ENCODE measurements around the gene ZGPAT. TPM values are rescaled to one million over a fixed set of nuclear protein-coding genes. Genes with fewer than 3 reads are reported as not detected.

Gene ZGPAT
- polyA plus RNA-seq, 1 donor: 17.8 TPM

- no peak for DNase-seq
Observed at GRCh38 chr20:63733579-63734081, 25.8 kb downstream of the ZGPAT start.

- no peak for DNase-seq
Observed at GRCh38 chr20:63734111-63734945, 26.5 kb downstream of the ZGPAT start.

- DNase-seq: no peak
Observed at GRCh38 chr20:63734946-63735858, 27.4 kb downstream of the ZGPAT start.

- no peak for DNase-seq
Observed at GRCh38 chr20:63735859-63736718, 28.2 kb downstream of the ZGPAT start, which contains the start of gene LIME1. Gene LIME1 (plus strand): TSS chr20:63736664. CDS start chr20:63737550, 886 bp downstream.

DNA sequence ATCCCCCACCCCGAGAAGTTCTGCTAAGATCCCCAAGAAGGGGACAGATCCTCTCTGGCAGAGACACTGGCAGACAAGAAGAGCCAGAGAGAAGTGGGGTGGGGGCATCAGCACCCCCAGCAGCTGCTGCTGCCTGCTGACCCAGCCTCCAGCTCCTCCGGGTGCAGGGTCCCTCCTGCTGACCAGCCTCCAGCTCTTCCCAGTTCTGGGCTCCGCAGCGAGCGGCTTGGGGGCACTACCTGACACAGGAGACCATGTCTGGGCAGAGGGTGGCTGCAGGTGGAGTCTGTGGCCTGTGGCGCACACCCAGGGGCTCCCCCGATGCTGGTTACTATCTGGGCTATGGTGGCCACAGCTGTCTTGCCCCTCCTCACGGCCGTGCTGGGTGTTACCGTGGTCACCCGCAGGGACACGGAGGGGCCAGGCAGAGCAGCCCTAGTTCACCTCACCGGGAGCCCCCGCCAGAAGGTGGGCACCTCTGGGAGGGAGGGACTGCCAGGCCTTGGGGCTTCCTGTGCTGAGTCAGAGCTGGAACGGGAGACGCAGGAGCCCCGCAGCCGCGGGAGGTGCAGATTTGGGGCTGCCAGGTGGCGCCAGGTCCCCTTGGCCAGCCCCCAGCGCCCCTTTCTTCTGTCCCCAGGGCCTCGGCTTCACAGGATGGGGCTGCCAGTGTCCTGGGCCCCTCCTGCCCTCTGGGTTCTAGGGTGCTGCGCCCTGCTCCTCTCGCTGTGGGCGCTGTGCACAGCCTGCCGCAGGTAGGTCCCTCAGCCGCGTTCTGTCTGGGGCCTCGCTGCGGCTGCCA lies 29.3 kb downstream of the ZGPAT start:
- DNase-seq: no peak

- no peak for DNase-seq
Observed at GRCh38 chr20:63737695-63737944, 29.8 kb downstream of the ZGPAT start.

GRCh38 chr20:63737945-63738686 lies 30.3 kb downstream of the ZGPAT start:
- no peak for DNase-seq

DNA sequence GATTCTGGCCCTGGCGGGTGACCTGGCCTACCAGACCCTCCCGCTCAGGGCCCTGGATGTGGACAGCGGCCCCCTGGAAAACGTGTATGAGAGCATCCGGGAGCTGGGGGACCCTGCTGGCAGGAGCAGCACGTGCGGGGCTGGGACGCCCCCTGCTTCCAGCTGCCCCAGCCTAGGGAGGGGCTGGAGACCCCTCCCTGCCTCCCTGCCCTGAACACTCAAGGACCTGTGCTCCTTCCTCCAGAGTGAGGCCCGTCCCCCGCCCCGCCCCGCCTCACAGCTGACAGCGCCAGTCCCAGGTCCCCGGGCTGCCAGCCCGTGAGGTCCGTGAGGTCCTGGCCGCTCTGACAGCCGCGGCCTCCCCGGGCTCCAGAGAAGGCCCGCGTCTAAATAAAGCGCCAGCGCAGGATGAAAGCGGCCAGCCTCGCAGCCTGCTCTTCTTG lies 30.9 kb downstream of the ZGPAT start:
- peak; percentile 38 for DNase-seq

GRCh38 chr20:63739130-63740069 lies 31.6 kb downstream of the ZGPAT start, which contains the start of gene SLC2A4RG:
Gene SLC2A4RG (plus strand): TSS chr20:63739776. CDS start chr20:63739913, 137 bp downstream.
- DNase-seq: peak; percentile 76

GRCh38 chr20:63740070-63740626 lies 32.3 kb downstream of the ZGPAT start:
- peak; percentile 36 for DNase-seq

DNA sequence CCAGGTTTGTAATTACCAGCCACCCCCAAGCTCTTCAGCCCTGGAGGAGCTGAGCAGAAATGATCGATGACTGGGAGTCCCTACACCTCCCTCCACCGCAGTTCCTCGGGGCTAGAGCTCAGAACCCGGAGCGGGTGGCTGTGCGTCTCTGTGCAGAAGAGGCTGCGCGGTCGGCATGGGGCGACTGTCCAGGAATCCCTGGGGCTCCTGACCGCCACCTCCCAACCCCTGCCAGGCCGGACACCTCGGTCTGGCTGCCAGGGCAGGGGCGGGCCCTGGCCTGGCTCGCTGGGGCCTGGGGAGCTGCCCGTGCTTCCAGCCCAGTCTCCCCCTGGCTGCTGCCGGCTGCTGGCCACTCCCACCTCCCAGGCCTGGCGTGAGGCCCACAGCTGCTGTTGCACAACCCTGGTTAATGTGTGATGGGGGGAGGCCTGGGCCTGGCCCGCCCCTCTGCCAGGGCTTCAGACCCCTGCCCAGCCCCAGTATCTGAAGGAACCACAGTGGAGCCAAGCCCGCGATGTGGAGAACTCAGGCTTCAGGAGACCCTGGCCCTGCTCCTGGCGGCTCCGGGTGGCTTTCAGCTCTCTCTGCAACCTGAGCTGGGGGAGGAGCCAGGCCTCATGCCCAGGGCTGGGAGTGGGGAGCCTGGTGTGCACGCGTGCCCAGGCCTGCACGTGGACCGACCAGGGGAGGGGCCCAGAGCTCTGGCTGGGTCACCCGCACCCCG lies 33.0 kb downstream of the ZGPAT start:
- DNase-seq: peak; percentile 83

DNA sequence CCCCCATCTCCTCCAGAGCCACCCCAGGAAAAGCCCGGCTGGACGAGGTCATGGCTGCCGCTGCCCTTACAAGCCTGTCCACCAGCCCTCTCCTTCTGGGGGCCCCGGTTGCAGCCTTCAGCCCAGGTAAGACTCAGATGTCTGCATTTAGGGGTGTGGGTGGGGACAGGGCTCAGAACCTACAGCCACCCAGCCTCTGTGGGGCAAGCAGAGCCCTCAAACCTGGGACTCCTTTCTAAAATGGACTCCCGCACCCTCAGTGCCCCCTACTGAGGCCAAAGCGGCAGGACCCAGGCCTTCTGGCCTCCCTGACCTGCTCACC lies 33.5 kb downstream of the ZGPAT start:
- no peak for DNase-seq

DNA sequence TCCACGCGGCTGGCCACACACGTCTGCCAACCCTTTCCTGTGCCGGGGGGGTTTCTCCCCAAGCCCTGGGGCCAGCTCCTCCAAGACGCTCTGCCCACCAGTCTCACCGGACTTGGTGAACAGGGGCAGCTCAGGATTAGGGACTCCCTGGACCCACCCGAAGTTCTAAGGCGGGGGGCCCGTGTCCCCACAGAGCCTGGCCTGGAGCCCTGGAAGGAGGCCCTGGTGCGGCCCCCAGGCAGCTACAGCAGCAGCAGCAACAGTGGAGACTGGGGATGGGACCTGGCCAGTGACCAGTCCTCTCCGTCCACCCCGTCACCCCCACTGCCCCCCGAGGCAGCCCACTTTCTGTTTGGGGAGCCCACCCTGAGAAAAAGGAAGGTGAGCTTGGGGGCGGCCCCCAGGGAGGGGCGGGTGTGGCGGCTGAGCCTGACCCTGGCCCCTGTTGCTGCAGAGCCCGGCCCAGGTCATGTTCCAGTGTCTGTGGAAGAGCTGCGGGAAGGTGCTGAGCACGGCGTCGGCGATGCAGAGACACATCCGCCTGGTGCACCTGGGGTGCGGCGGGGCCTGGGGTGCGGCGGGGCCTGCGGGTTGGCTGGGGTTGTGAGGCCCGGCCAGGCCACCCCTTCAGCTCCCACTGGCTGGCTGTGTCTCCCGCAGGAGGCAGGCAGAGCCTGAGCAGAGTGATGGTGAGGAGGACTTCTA lies 34.0 kb downstream of the ZGPAT start:
- DNase-seq: no peak

- no peak for DNase-seq
Observed at GRCh38 chr20:63742381-63743024, 34.7 kb downstream of the ZGPAT start.

DNA sequence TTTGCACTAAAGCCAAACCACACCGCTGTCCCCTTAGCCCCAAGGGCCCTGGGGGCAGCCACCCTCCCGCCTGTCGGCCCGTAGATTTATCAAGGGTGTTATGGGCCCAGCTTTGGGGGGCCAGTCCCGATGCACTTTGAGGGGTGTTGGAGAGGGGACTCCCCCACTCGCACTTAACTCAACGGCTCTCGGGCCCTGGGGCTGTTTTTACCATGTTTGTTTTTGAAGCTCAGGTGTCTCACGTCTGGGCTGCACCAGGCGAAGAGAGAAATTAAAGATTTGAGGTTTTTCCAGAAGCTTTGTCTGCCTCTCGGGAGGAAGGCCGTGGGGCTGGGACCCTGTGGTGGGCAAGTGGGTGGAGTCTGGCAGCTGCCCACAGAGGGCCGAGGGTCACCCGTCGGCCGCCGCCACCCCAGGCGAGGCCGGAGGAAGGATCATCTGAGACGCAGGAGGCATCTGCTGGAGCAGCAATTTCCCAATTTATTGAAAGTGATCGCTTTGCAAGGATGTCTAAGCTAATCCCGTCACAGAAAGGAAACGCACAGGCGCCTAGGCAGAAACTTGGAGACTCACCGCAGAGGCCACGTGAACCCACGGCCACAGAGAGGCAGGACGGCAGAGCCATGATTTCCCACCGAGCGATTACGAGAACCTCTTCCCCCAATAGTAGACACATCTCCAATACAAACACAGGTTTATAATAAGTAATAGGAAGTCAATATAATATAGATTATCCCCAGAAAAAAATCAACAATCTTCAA lies 35.6 kb downstream of the ZGPAT start:
- DNase-seq: no peak

DNA sequence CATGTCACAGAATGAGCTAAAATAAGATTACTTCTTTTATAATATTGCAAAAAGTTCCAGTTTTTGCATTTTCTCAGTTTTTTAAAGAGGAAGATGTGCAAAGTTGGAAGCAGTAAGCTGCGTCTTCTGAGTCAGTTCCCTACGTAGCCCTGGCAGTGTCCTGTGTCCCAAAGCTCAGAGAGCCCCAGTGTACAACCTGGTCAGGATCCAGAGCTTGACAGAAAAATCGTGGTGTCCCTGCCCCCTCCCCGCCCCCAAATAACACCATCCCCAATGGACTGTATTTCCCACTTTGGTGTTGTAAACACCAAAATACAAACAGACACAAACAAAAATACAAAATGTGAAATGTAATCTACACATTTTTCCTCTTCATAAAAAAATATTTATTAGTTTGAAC lies 36.3 kb downstream of the ZGPAT start:
- no peak for DNase-seq

Measured in left kidney (tissue), 2 donors.